HG03135 (cell line): ENCODE results near the gene KCNMB2.
"Not testable (repeated sequence)": the region's sequence is repeated elsewhere in the genome, so short reads cannot be mapped to it uniquely, and the experiment has no call there.

ENCODE experiments used
- ATAC-seq: cut with Tn5 transposase; IDR thresholded peaks from one replicate; pipeline ENCODE4 v1.9.1; 2021; ENCODE audit warnings: mild to moderate bottlenecking, moderate library complexity; ENCODE audit not compliant: unreplicated experiment

KCNMB2 gene

GRCh38 chr3:178686826-178687225 lies 150.6 kb downstream of the KCNMB2 start:
- ATAC-seq, result no peak

GRCh38 chr3:178690571-178690970 lies 154.3 kb downstream of the KCNMB2 start:
- ATAC-seq, result no peak

GRCh38 chr3:178699364-178699763 lies 163.1 kb downstream of the KCNMB2 start:
- no peak for ATAC-seq

- ATAC-seq, result no peak
Observed at GRCh38 chr3:178699810-178700209, 163.6 kb downstream of the KCNMB2 start.

- ATAC-seq, result no peak
Observed at GRCh38 chr3:178703268-178703975, 167.2 kb downstream of the KCNMB2 start.

GRCh38 chr3:178705925-178706324 lies 169.7 kb downstream of the KCNMB2 start:
- no peak for ATAC-seq

- no peak for ATAC-seq
Observed at GRCh38 chr3:178706411-178706810, 170.2 kb downstream of the KCNMB2 start.

- peak; percentile 54 for ATAC-seq
Observed at GRCh38 chr3:178707311-178708031, 171.2 kb downstream of the KCNMB2 start.

- no peak for ATAC-seq
Observed at GRCh38 chr3:178709051-178709450, 172.8 kb downstream of the KCNMB2 start.

- no peak for ATAC-seq
Observed at GRCh38 chr3:178711753-178712152, 175.5 kb downstream of the KCNMB2 start.

GRCh38 chr3:178712247-178712646 lies 176.0 kb downstream of the KCNMB2 start:
- ATAC-seq, result no peak

- ATAC-seq, result no peak
Observed at GRCh38 chr3:178714925-178715832, 178.9 kb downstream of the KCNMB2 start.

- no peak for ATAC-seq
Observed at GRCh38 chr3:178718995-178719635, 182.9 kb downstream of the KCNMB2 start.

- no peak for ATAC-seq
Observed at GRCh38 chr3:178732824-178733223, 196.6 kb downstream of the KCNMB2 start.

GRCh38 chr3:178735032-178735674 lies 198.9 kb downstream of the KCNMB2 start:
- no peak for ATAC-seq

GRCh38 chr3:178736300-178736699 lies 200.1 kb downstream of the KCNMB2 start:
- no peak for ATAC-seq

- no peak for ATAC-seq
Observed at GRCh38 chr3:178739720-178740119, 203.5 kb downstream of the KCNMB2 start.

- ATAC-seq, result no peak
Observed at GRCh38 chr3:178741020-178741419, 204.8 kb downstream of the KCNMB2 start.

GRCh38 chr3:178743297-178743696 lies 207.1 kb downstream of the KCNMB2 start:
- ATAC-seq, result no peak

- ATAC-seq, result not testable (repeated sequence)
Observed at GRCh38 chr3:178745861-178746655, 209.8 kb downstream of the KCNMB2 start.
